ENCODE data around the gene NECTIN3. TPM values are rescaled to one million over a fixed set of nuclear protein-coding genes. Genes with fewer than 3 reads are reported as not detected.

The NECTIN3 gene
- total RNA-seq, 1 experiment from 2014 or later: 53.7 TPM

DNA sequence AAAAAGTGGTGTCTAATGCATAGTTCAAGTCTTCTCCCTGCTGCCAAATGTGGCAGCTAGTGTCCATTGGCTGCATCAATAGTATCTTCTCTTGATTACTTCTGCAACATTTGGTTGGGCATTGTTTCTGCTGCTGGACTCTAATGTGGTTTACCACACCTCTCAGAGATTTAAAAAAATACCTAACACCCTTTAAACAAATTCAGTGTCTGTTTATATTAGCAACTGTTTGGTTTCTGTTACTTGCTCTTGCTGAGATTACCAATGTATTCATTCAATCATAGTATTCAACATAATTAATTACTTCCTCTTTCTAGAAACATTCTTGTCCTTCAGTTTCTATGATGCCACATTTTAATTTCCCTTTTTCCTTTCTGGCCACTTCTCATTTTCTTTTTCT is 20.3 kb upstream of the NECTIN3 start:
- H4K91ac ChIP-seq (ENCODE audit: insufficient read length, low read depth, low read length): no peak overlapping the region
- no peak overlapping the region for H3K4ac ChIP-seq (ENCODE audit: low read depth, low read length)
- H3K27ac ChIP-seq (ENCODE audit: insufficient read length, low read depth, low read length): no peak overlapping the region
- no peak overlapping the region for H3K18ac ChIP-seq (ENCODE audit: insufficient read length, low read depth, low read length)
- H3K27me3 ChIP-seq (ENCODE audit: insufficient read depth, low read length): no peaks in the 10 kb centered on the region
- no peak overlapping the region for H3K14ac ChIP-seq (ENCODE audit: insufficient read depth, low read length)
- H2BK15ac ChIP-seq (ENCODE audit: low read depth, low read length): no peak overlapping the region
- H2BK5ac ChIP-seq (ENCODE audit: insufficient read length, low read length): no peak overlapping the region
- Mint-ChIP-seq H3K4me3 (no peak overlapping the region), H3K4me1 (peaks cover 20 to 29% of the 10 kb centered on the region in 2 experiments), H3K9me3 (no peaks in the 10 kb centered on the region; a peak in 1 of 5 replicates), H3K27ac (no peak overlapping the region; a peak in 2 of 7 replicates), H3K27me3 (ENCODE audit: low read depth) (no peaks in the 10 kb centered on the region; the same call in 1 of the 2 replicates), H3K36me3 (ENCODE audit: insufficient read depth in 1 of 3, low read depth in 3 of 3) (peaks cover 2 to 19% (median 12%) of the 10 kb centered on the region in 3 experiments; a peak in 6 of 7 replicates)
- no peak overlapping the region for H3K23ac ChIP-seq (ENCODE audit: insufficient read length, low read depth, low read length)
- no peak overlapping the region for H2BK20ac ChIP-seq (ENCODE audit: low read depth, low read length, poor library complexity, severe bottlenecking)
- H3K79me1 ChIP-seq (ENCODE audit: insufficient read depth, low read depth, low read length, poor library complexity, severe bottlenecking): no peaks in the 10 kb centered on the region
- no peak overlapping the region for H4K8ac ChIP-seq (replicated peaks; ENCODE audit: insufficient read length, low read depth, low read length)
- no peak overlapping the region for H2AK5ac ChIP-seq (ENCODE audit: insufficient read length, low read length)
- DNase-seq: no peak
- H3K79me2 ChIP-seq (ENCODE audit: insufficient read depth, low read length): no peaks in the 10 kb centered on the region
- no peak overlapping the region for H3K56ac ChIP-seq (ENCODE audit: insufficient read length, low read depth, low read length)
- no peaks in the 10 kb centered on the region; the same call in 1 of the 2 replicates for H3K4me1 ChIP-seq (ENCODE audit: insufficient read depth, low read length)
- H3K9me3 ChIP-seq (ENCODE audit: control insufficient read depth, low read depth, low read length): no peaks in the 10 kb centered on the region
- no peaks in the 10 kb centered on the region for H3K23me2 ChIP-seq (ENCODE audit: insufficient read length, low read depth, low read length, poor library complexity, severe bottlenecking)
- no peaks in the 10 kb centered on the region for H4K20me1 ChIP-seq (ENCODE audit: control insufficient read depth, insufficient read depth, insufficient read length)
- no peak overlapping the region for H3T11ph ChIP-seq (ENCODE audit: low read length)
- H3K9ac ChIP-seq (ENCODE audit: extremely low read depth, insufficient read length, low read length): no peak overlapping the region
- no peak overlapping the region for H2BK12ac ChIP-seq (ENCODE audit: insufficient read length, low read depth, low read length)
- TF ChIP-seq, protein P1, sequence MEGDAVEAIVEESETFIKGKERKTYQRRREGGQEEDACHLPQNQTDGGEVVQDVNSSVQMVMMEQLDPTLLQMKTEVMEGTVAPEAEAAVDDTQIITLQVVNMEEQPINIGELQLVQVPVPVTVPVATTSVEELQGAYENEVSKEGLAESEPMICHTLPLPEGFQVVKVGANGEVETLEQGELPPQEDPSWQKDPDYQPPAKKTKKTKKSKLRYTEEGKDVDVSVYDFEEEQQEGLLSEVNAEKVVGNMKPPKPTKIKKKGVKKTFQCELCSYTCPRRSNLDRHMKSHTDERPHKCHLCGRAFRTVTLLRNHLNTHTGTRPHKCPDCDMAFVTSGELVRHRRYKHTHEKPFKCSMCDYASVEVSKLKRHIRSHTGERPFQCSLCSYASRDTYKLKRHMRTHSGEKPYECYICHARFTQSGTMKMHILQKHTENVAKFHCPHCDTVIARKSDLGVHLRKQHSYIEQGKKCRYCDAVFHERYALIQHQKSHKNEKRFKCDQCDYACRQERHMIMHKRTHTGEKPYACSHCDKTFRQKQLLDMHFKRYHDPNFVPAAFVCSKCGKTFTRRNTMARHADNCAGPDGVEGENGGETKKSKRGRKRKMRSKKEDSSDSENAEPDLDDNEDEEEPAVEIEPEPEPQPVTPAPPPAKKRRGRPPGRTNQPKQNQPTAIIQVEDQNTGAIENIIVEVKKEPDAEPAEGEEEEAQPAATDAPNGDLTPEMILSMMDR (conservative IDR thresholded peaks at IDR 0.05): no peak
- H2BK120ac ChIP-seq (ENCODE audit: low read depth, low read length, poor library complexity, severe bottlenecking): no peak overlapping the region
- no peak overlapping the region for H3K4me2 ChIP-seq (ENCODE audit: insufficient read depth, insufficient read length, low read length)
- no peak overlapping the region for H4K5ac ChIP-seq (ENCODE audit: insufficient read length, low read depth, low read length)
- H2AFZ ChIP-seq (ENCODE audit: low read length): no peak overlapping the region
